GM12878 (cell line): Measurements from ENCODE around the gene PPM1E. TPM values are rescaled to one million over a fixed set of nuclear protein-coding genes. Genes with fewer than 3 reads are reported as not detected.

Source experiments
- ATAC-seq: fragments of 200-7000 bp; cut with Tn5 transposase; 3 replicates; pipeline ENCODE4 v1.9.1; 2020; ENCODE audit warnings: mild to moderate bottlenecking, moderate library complexity
- BruUV-seq: library from RNA; stranded (reverse); fragments of 400-500 nt; replicated peaks from 2 replicates; lab custom pipeline; 2021; lab: Mats Ljungman, UMichigan
- CTCF ChIA-PET: fragments of 300-600 bp; sonication (Branson Sonifier 250); formaldehyde crosslinking; extraction: SDS; loops from one replicate; lab custom pipeline; 2021; ENCODE audit warnings: inconsistent platforms; lab: Yijun Ruan, JAX
- POLR2A ChIA-PET: fragments of 350-600 bp; formaldehyde crosslinking; extraction: SDS; loops from one replicate; lab custom pipeline; 2021; ENCODE audit warnings: inconsistent platforms; lab: Charles Lee
- RAD21 ChIA-PET: fragments of 300-600 bp; sonication (Branson Sonifier 250); formaldehyde crosslinking; loops from one replicate; lab custom pipeline; 2023; ENCODE audit warnings: antibody characterized with exemption; ENCODE audit not compliant: unreplicated experiment; lab: Charles Lee
- SMC1A ChIA-PET: fragments of 300-600 bp; sonication (Branson Sonifier 250); formaldehyde crosslinking; loops from one replicate; lab custom pipeline; 2023; ENCODE audit not compliant: unreplicated experiment, uncharacterized antibody; lab: Charles Lee
- DNase-seq: peaks from one replicate; pipeline ENCODE4 v3.0.0-alpha.2; 2011; ENCODE audit warnings: low read depth, low spot score
- FAIRE-seq: peaks from 3 replicates; lab custom pipeline; 2011; peaks lifted over from hg19 to GRCh38; lab: Jason Lieb, UNC
- H2AFZ ChIP-seq: 2 replicates; pipeline ENCODE4 v1.6.0; 2011; ENCODE audit warnings: low read depth, low read length, control low read depth; ENCODE audit not compliant: control insufficient read depth
- H3K27ac ChIP-seq: 2 replicates; pipeline ENCODE4 v1.5.1; 2011; ENCODE audit warnings: control low read depth; ENCODE audit not compliant: control insufficient read depth, insufficient read depth
- H3K27me3 ChIP-seq, 2 experiments: replicated peaks in 1 of 2; 2 replicates each; pipeline versions ENCODE4 v1.6.0 to v1.6.1; 2011; ENCODE audit warnings: low read length in 1 of 2; ENCODE audit not compliant: control insufficient read depth in 2 of 2, insufficient read depth in 2 of 2
- H3K36me3 ChIP-seq, 2 experiments: 2 replicates each; pipeline ENCODE4 v1.5.1; 2011; ENCODE audit warnings: low read length in 1 of 2; ENCODE audit not compliant: control insufficient read depth in 2 of 2, insufficient read depth in 2 of 2
- H3K4me1 ChIP-seq: 2 replicates; pipeline ENCODE4 v1.6.1; 2011; ENCODE audit warnings: mild to moderate bottlenecking, low read length, moderate library complexity, mixed read lengths; ENCODE audit not compliant: control insufficient read depth, insufficient read depth
- H3K4me2 ChIP-seq: 2 replicates; pipeline ENCODE4 v1.6.0; 2011; ENCODE audit warnings: control low read depth; ENCODE audit not compliant: control insufficient read depth, insufficient read depth
- H3K4me3 ChIP-seq: fragments of 200-600 bp; sonication (generic); 2 replicates; pipeline ENCODE4 v1.5.1; 2016
- H3K79me2 ChIP-seq: 2 replicates; pipeline ENCODE4 v1.6.0; 2011; ENCODE audit warnings: low read length; ENCODE audit not compliant: control insufficient read depth, insufficient read depth
- H3K9ac ChIP-seq: 2 replicates; pipeline ENCODE4 v1.8.0; 2011; ENCODE audit warnings: low read length, control low read depth, mixed read lengths; ENCODE audit not compliant: control insufficient read depth, insufficient read depth
- H3K9me3 ChIP-seq: replicated peaks from 3 replicates; pipeline ENCODE4 v1.5.1; 2011; ENCODE audit warnings: mild to moderate bottlenecking, low read length; ENCODE audit not compliant: control insufficient read depth, insufficient read depth
- H4K20me1 ChIP-seq: 2 replicates; pipeline ENCODE4 v1.6.0; 2011; ENCODE audit not compliant: control insufficient read depth, insufficient read depth
- CBX3 ChIP-seq: fragments of 200-600 bp; sonication (generic); IDR thresholded peaks from 2 replicates; pipeline ENCODE4 v1.6.1; 2016; ENCODE audit warnings: low read depth, borderline replicate concordance
- EP300 ChIP-seq, 2 experiments: fragments of 150-350 bp in 1 of 2; IDR thresholded peaks; 2 replicates each; pipeline ENCODE4 v1.6.1; 2011 to 2012; ENCODE audit warnings: low read depth in 2 of 2, low read length in 2 of 2, borderline replicate concordance in 1 of 2, improper control_type of control experiment in 1 of 2, inconsistent platforms in 1 of 2; ENCODE audit not compliant: control insufficient read depth in 1 of 2
- ESRRA ChIP-seq: IDR thresholded peaks from 2 replicates; pipeline ENCODE4 v1.6.1; 2012; ENCODE audit warnings: mild to moderate bottlenecking, low read length, improper control_type of control experiment
- GATAD2B ChIP-seq: fragments of 450-650 bp; conservative IDR thresholded peaks from 2 replicates; pipeline ENCODE4 v1.6.1; 2017; ENCODE audit warnings: low read depth, mild to moderate bottlenecking, moderate library complexity
- IRF3 ChIP-seq: fragments of 450-650 bp; IDR thresholded peaks from 2 replicates; pipeline ENCODE4 v1.6.1; 2014; ENCODE audit warnings: mild to moderate bottlenecking
- MAX ChIP-seq: IDR thresholded peaks from 2 replicates; pipeline ENCODE4 v1.6.1; 2012; ENCODE audit warnings: low read depth, low read length, improper control_type of control experiment
- MEF2B ChIP-seq: fragments of 450-650 bp; IDR thresholded peaks from 2 replicates; pipeline ENCODE4 v1.6.1; 2018; ENCODE audit warnings: mild to moderate bottlenecking, moderate library complexity; ENCODE audit not compliant: partially characterized antibody, poor library complexity, severe bottlenecking
- NKRF ChIP-seq: fragments of 450-650 bp; conservative IDR thresholded peaks from 2 replicates; pipeline ENCODE4 v1.6.1; 2017; ENCODE audit warnings: mild to moderate bottlenecking, moderate library complexity
- NR2C1 ChIP-seq: fragments of 450-650 bp; IDR thresholded peaks from 2 replicates; pipeline ENCODE4 v1.6.1; 2017; ENCODE audit warnings: antibody characterized with exemption, mild to moderate bottlenecking, moderate library complexity
- PAX8 ChIP-seq: fragments of 450-650 bp; IDR thresholded peaks from 2 replicates; pipeline ENCODE4 v1.6.1; 2017; ENCODE audit warnings: mild to moderate bottlenecking, moderate library complexity
- PKNOX1 ChIP-seq: fragments of 450-650 bp; IDR thresholded peaks from 2 replicates; pipeline ENCODE4 v1.6.1; 2016; ENCODE audit warnings: mild to moderate bottlenecking
- POLR2AphosphoS5 ChIP-seq: IDR thresholded peaks from 2 replicates; pipeline ENCODE4 v1.6.1; 2011; ENCODE audit warnings: mild to moderate bottlenecking, low read length, inconsistent platforms
- POU2F2 ChIP-seq: IDR thresholded peaks from 3 replicates; pipeline ENCODE4 v1.6.1; 2011; ENCODE audit warnings: low read depth, mild to moderate bottlenecking, low read length, borderline replicate concordance
- RELA ChIP-seq: fragments of 450-650 bp; IDR thresholded peaks from 2 replicates; pipeline ENCODE4 v1.8.0; 2014; ENCODE audit warnings: borderline replicate concordance; ENCODE audit not compliant: partially characterized antibody
- SIX5 ChIP-seq: IDR thresholded peaks from 2 replicates; pipeline ENCODE4 v1.6.1; 2011; ENCODE audit warnings: mild to moderate bottlenecking, low read depth, low read length, moderate library complexity; ENCODE audit not compliant: severe bottlenecking
- TCF12 ChIP-seq: IDR thresholded peaks from 2 replicates; pipeline ENCODE4 v1.6.1; 2011; ENCODE audit warnings: low read depth, mild to moderate bottlenecking, low read length
- YBX1 ChIP-seq: fragments of 450-650 bp; IDR thresholded peaks from 2 replicates; pipeline ENCODE4 v1.6.1; 2016; ENCODE audit warnings: antibody characterized with exemption
- ZNF384 ChIP-seq: IDR thresholded peaks from 2 replicates; pipeline ENCODE4 v1.6.1; 2012; ENCODE audit warnings: low read depth, mild to moderate bottlenecking, low read length, improper control_type of control experiment, borderline replicate concordance
- ZZZ3 ChIP-seq: IDR thresholded peaks from 2 replicates; pipeline ENCODE4 v1.6.1; 2011; ENCODE audit warnings: low read depth; ENCODE audit not compliant: control insufficient read depth, insufficient read length
- WGBS: methylation state at CpG from one replicate; pipeline ENCODE4 v1.1.6; 2016; ENCODE audit warnings: low lambda C conversion rate; ENCODE audit not compliant: insufficient replicate concordance, insufficient coverage; ENCODE audit errors: missing lambda C conversion rate; 5-methylcytosine and 5-hydroxymethylcytosine counted together
- in situ Hi-C: fragments of 300-500 bp; cut with MboI; formaldehyde crosslinking; loops from 9 replicates; pipeline ENCODE4 v1.14.3; 2018; ENCODE audit warnings: mixed read lengths
- intact Hi-C: fragments of 100-400 bp; cut with micrococcal nuclease; formaldehyde crosslinking; loops from one replicate; pipeline ENCODE4 v1.14.2; 2022; ENCODE audit not compliant: unreplicated experiment
- polyA plus RNA-seq, 11 experiments: library from polyadenylated mRNA; depleted of rRNA in 4 of 11; unstranded in 6 of 11; stranded (reverse) in 5 of 11; fragments of >200 nt; fragmentation: Nextera tagmentation in 4 of 11; fragmentation: Illumina TruSeq in 1 of 11; extraction: Ambion mirVana in 4 of 11; extraction: Trizol in 1 of 11; gene quantifications; 1 replicate in 1 of 11; 2 replicates in 10 of 11; pipeline versions ENCODE4 v1.2.1 to v1.2.3, GENCODE V29; 2011 to 2016; ENCODE audit warnings: inconsistent platforms in 2 of 11, missing spikeins in 2 of 11, low read depth in 1 of 11
- total RNA-seq, 4 experiments: library from RNA; depleted of rRNA in 3 of 4; stranded (reverse); fragments of >200 nt in 3 of 4; fragmentation: Illumina TruSeq in 1 of 4; extraction: Trizol in 1 of 4; gene quantifications; 2 replicates each; pipeline versions ENCODE4 v1.2.1 to v1.2.3, GENCODE V29; 2013 to 2021

The PPM1E gene
- total and polyA plus RNA-seq, 10 of the 15 experiments (the other 5 are each of a cell fraction or from before 2014, with no cell fraction given): 0.07 to 0.28 (median 0.16) TPM

- Histone ChIP-seq H3K4me3 (no peak overlapping the region), H2AFZ (no peak overlapping the region), H3K27ac (no peak overlapping the region), H3K27me3 (no peaks in the 10 kb centered on the region), H3K9me3 (no peaks in the 10 kb centered on the region), H4K20me1 (no peaks in the 10 kb centered on the region), H3K9ac (no peak overlapping the region), H3K36me3 (peaks cover 2% of the 10 kb centered on the region in 2 experiments; a peak in 1 of 4 replicates), H3K79me2 (no peaks in the 10 kb centered on the region; the same call in 1 of the 2 replicates), H3K4me1 (peaks cover 18% of the 10 kb centered on the region), H3K4me2 (no peak overlapping the region)
- BruUV-seq: no TSS peak
- ChIA-PET SMC1A (interaction anchor here (0.9 kb wide), 1 partner anchor 35 kb away, joined by 3 read pairs; no protein-coding TSS in a partner anchor), RAD21 (interaction anchor here (0.7 kb wide), 1 partner anchor 30 kb away, joined by 3 read pairs; no protein-coding TSS in a partner anchor), CTCF (no interaction called here), POLR2A (interaction anchor here (1.2 kb wide), 1 partner anchor 55 kb away, joined by 4 read pairs; no protein-coding TSS in a partner anchor)
- no peak for TF ChIP-seq RELA
- TF ChIP-seq EP300 (IDR thresholded peaks at IDR 0.05; ENCODE audit: borderline replicate concordance in 1 of 2, control insufficient read depth in 1 of 2, low read depth in 2 of 2, low read length in 2 of 2): no peak
- TF ChIP-seq PKNOX1: no peak
- no peak for TF ChIP-seq NKRF
- TF ChIP-seq IRF3: no peak
- no peak for TF ChIP-seq TCF12
- TF ChIP-seq YBX1: no peak
- no peak for TF ChIP-seq SIX5
- no peak for TF ChIP-seq NR2C1
- no peak for TF ChIP-seq MAX
- TF ChIP-seq ESRRA: no peak
- no peak for TF ChIP-seq PAX8
- no peak for TF ChIP-seq ZNF384
- TF ChIP-seq CBX3: no peak
- no peak for TF ChIP-seq POLR2AphosphoS5
- no peak for TF ChIP-seq GATAD2B
- TF ChIP-seq POU2F2: no peak
- no peak for TF ChIP-seq ZZZ3
- TF ChIP-seq MEF2B: no peak
- in situ Hi-C loops: no loop called here
- FAIRE-seq (no peak), ATAC-seq (no peak), DNase-seq (no peak)
- intact Hi-C loops: no loop called here
- WGBS: 100% methylated on average over 1 of the region's 1 CpG
Measured at GRCh38 chr17:59000022-59000421, 244.4 kb downstream of the PPM1E start.
